ENCODE results near the gene NCOR1.
"Not testable (repeated sequence)": the region's sequence is repeated elsewhere in the genome, so short reads cannot be mapped to it uniquely, and the experiment has no call there.

The NCOR1 gene

GRCh38 chr17:16215002-16215272, 397 bp downstream of the NCOR1 start:
- peak in 25 of 56 donors; percentile 27 to 76 (median 50) for DNase-seq

- DNase-seq: peak in 3 of 56 donors; percentile 36 to 50 (median 41)
Measured at GRCh38 chr17:16214190-16215001, 938 bp downstream of the NCOR1 start.

DNA sequence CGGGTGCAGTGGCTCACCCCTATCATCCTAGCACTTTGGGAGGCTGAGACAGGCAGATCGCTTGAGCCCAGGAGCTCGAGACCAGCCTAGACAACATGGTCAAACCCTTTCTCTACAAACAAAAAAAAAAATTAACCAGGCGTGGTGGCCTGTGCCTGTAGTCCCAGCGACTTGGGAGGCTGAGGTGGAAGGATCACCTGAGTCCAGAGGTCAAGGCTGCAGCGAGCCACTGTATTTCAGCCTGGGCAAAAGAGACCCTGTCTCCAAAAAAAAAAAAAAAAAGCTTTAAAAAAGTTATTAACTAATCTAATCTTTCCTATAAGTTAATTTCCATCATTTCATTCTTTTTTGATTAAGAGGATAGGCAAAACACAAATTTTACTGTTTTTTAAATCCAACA, 2.5 kb downstream of the NCOR1 start:
- no peak for DNase-seq

DNA sequence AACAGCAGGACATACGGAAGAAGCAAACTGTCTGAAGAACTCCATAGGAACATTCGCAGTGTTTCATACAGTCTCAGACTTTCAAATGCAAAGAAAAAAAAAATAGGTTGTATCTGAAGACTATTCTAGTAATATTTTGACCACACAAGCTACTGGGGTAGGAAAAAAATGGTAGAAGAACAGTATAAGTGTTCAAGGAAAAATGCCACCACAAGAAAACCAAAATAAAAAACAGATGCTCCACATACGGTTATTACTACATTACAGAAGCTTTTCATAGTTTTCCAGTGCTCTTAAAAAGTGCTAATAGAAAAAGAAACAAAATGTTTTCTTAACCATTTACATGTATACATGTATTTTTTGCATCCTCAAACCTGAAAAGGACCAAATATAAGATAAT, 3.7 kb downstream of the NCOR1 start:
- no peak for DNase-seq

DNA sequence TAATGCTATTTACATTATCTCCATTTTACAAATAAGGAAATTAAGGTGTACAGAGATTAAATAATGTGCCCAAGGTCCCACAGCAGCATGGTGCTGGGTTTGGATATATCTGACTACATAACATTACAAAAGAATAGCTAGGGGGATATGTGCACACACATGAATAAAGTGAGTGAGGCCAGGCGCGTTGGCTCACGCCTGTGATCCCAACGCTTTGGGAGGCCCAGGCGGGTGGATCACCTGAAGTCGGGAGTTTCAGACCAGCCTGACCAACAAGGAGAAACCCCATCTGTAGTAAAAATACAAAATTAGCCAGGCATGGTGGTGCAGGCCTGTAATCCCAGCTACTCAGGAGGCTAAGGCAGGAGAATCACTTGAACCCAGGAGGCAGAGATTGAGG, 10.6 kb downstream of the NCOR1 start:
- not testable (repeated sequence) for DNase-seq

DNA sequence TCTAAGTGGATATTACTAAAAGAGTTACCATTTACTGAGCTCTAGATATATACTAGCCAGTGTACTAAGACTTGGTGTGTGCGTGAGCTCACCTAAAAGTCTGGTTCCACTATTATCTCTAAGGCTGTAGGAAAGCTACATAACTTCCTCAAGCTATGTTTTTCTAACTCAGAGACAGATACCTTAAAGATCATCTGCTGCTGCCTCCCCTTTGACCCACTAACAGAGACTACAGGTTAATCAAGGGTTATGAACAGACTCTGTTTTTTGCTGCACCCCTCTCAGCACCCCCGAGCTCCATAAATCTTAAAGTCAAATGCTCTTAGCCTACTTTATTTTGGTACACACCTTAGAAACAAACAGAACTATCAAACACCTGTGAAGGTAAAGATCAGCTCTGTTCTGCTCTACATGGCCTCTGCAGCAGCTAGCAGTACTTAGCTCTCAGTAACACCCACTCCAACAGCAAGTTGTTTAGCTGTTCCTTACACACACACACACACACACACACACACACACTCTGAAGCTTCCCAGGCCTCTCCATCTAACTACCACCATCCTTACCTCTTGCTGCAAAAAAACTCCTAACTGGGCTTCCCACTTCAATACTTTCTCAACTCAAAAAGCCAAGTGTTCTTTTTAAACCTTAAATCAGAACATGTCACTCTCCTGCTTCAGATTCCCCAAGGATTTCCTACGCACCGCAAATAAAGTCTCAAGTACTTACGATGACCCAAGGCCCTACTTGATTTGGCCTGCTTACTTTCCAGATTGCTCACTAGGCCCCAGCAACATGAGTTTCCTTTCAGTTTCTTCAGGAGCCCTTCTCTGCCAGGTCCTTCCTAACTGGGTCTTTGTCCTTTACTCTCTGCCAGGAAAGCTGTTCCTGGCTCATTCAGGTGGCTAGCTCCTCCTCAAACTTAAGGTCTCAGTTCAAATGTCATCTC, 12.5 kb downstream of the NCOR1 start:
- DNase-seq: not testable (repeated sequence)

GRCh38 chr17:16201693-16202131, 13.6 kb downstream of the NCOR1 start:
- DNase-seq: not testable (repeated sequence)

GRCh38 chr17:16199093-16199492, 16.2 kb downstream of the NCOR1 start:
- no peak for DNase-seq

GRCh38 chr17:16197276-16197675, 18.1 kb downstream of the NCOR1 start:
- no peak for DNase-seq

DNA sequence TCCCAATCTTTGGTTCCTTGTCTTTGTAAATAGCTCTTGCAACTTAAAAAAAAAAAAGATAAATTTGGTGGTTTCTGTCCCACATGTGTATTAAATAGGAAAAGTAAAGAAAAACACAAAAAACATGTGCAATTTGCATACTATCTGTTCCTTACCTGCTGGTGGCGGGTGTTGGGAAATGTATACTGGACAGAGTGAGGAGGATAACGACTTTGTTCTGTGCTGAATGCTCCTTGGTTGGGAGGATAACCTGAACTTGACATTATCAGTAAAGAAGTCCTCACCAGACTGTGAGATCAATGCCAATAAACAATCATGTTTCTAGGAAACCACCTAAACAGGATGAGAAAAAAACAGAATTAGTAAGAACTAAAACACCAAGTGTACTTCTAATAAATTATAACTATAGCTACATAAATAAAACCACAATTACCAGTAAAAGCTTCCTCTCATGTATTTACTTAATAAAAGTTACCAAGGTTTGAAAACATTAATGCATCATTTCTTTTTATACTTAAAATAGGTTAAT, 21.0 kb downstream of the NCOR1 start:
- DNase-seq: not testable (repeated sequence)

GRCh38 chr17:16191604-16192003, 23.7 kb downstream of the NCOR1 start:
- DNase-seq: no peak

- DNase-seq: no peak
Measured at GRCh38 chr17:16190703-16191360, 24.5 kb downstream of the NCOR1 start.

DNA sequence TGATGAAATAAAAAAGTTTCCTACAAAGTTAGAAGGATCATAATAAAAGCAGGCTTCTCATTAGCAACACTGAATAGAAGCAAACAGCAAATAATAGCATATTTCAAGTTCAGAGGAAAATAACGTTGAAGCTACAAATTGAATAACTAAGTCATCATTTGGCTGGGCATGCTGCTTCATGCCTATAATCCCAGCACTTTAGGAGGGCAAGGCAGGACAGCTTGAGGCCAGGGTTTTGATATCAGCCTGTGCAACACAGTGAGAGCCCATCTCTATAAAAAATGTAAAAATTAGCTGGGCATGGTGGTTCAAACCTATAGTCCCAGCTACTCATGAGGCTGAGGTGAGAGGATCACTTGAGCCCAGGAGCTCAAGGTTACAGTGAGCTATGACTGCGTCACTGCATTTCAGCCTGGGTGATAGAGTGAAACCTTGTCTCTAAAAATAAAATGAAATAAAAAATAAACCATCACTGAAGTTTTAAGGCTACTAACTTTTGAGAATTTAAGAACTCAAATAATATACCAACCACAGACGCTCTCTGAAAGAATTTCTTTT, 25.5 kb downstream of the NCOR1 start:
- no peak for DNase-seq

- DNase-seq: no peak
Measured at GRCh38 chr17:16187642-16188041, 27.7 kb downstream of the NCOR1 start.

GRCh38 chr17:16181581-16181980, 33.8 kb downstream of the NCOR1 start:
- no peak for DNase-seq

DNA sequence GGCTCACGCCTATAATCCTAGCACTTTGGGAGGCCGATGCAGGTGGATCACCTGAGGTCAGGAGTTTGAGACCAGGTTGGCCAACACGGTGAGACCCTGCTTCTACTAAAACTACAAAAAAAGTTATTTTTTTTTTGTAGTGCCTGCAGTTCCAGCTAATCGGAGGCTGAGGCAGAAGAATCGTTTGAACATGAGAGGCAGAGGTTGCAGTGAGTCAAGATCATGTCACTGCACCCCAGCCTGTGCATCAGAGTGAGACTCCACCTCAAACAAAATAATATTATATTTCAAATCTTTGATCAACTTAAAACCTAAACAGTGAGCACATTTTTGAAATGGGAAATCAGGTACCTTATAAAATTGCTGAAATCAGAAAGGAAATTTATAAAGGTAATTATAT, 36.5 kb downstream of the NCOR1 start:
- DNase-seq: no peak

GRCh38 chr17:16171613-16172012, 43.7 kb downstream of the NCOR1 start:
- no peak for DNase-seq

- not testable (repeated sequence) for DNase-seq
Measured at GRCh38 chr17:16166766-16167165, 48.6 kb downstream of the NCOR1 start.

DNA sequence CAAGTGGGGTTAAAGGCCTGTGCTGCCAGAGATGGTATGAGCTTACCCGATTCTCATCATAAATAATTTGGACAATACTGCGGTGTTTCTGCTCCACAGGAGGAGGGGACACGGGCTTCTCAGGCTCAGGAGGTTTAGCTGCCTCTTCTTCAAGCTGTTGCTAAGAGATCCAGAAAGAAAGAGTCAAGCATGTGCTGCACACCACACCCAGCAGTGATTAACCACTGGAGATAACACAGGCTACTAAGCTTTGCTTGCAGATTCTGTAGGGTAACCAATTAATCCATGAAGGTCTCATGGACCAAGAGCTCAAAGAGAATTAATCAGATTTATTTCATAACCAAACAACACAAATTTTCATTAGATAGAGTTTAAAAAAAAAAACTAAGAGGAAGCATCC, 56.6 kb downstream of the NCOR1 start:
- no peak for DNase-seq

DNA sequence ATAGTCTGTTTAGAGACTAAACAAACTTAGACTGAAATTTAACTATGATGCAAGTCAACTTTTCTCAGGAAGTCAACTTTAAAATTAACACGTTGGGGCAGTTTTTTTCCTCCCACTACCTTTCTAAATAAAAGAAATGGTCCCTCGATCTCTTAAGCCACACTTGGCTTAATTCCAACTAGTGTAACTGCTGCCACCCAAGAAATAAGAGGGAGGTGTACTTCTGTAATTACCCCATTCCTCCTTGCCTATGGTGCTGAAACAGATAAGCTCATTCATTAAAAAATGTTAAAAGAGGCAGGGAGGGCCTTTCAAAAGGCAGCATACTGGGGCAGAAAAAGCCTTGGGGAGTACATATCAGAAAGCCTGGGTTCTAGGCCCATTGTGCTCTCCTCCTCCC, 59.8 kb downstream of the NCOR1 start:
- DNase-seq: no peak

- DNase-seq: not testable (repeated sequence)
Measured at GRCh38 chr17:16152326-16152725, 63.0 kb downstream of the NCOR1 start.
